ENCODE results near the gene MFSD12. TPM values are rescaled to one million over a fixed set of nuclear protein-coding genes. Genes with fewer than 3 reads are reported as not detected.

Gene MFSD12
- total and polyA plus RNA-seq, 2 donors (not counting 3 experiments of a cell fraction or from before 2014, with no cell fraction given), result 51.7 to 78.9 TPM

DNA sequence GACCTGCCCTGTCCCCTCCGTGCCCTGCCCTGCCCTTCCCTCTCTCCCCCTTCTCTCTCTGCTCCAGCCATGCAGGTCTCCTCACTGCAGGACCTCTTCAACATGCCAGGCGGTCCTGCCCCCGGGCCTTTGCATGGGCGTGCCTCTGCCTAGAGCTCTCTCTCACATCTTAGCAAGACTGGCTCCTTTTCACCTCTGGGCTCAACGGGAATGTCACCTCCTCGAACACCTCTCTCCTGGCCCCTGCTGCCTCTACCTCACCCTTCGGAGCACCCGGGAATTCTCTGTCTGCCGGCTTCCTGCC is 5.6 kb downstream of the MFSD12 start:
- ChIA-PET POLR2A (no interaction called here), CTCF (interaction anchor here (1.0 kb wide), 1 partner anchor 16 kb away, joined by 3 read pairs; no protein-coding TSS in a partner anchor)
- TF ChIP-seq EZH2 (IDR thresholded peaks at IDR 0.05; ENCODE audit: borderline replicate concordance, low read depth, low read length, severe bottlenecking), result no peak
- no peak for TF ChIP-seq POLR2AphosphoS5 (IDR thresholded peaks at IDR 0.05; ENCODE audit: insufficient read depth, low read depth, low read length)
- TF ChIP-seq POLR2A (IDR thresholded peaks at IDR 0.05; ENCODE audit: low read depth, low read length), result no peak
- no peak for TF ChIP-seq JUN (IDR thresholded peaks at IDR 0.05; ENCODE audit: borderline replicate concordance, insufficient read depth, insufficient read length, low read depth)
- no peak for TF ChIP-seq FOS (IDR thresholded peaks at IDR 0.05; ENCODE audit: borderline replicate concordance, insufficient read depth, low read length)
- no peak for TF ChIP-seq CTCF (IDR thresholded peaks at IDR 0.05; ENCODE audit: extremely low read depth in 1 of 2, insufficient read depth in 1 of 2, low read depth in 1 of 2, low read length in 2 of 2)
- no peak for TF ChIP-seq MYC (IDR thresholded peaks at IDR 0.05; ENCODE audit: low read depth, low read length)
- no peak for TF ChIP-seq MAX (IDR thresholded peaks at IDR 0.05; ENCODE audit: insufficient read depth, insufficient read length)
- no peak for TF ChIP-seq GATA2 (IDR thresholded peaks at IDR 0.05; ENCODE audit: insufficient read depth, insufficient read length, low read depth, low read length)
- intact Hi-C loops (cut with micrococcal nuclease), result no loop called here
- H3K4me3 ChIP-seq (replicated peaks in 1 of 3; ENCODE audit: insufficient read depth in 1 of 3, low read depth in 1 of 3, low read length in 3 of 3), result no peak overlapping the region
- H3K27ac ChIP-seq (ENCODE audit: insufficient read depth, low read depth, low read length), result no peak overlapping the region
- peaks cover 35% of the 10 kb centered on the region for H3K79me2 ChIP-seq (ENCODE audit: control insufficient read depth, insufficient read depth, low read length)
- no peaks in the 10 kb centered on the region for H3K9me1 ChIP-seq (replicated peaks; ENCODE audit: control insufficient read depth, extremely low read depth, insufficient read depth, low read length)
- H4K20me1 ChIP-seq (replicated peaks; ENCODE audit: control insufficient read depth, extremely low read depth, insufficient read depth, low read length), result no peaks in the 10 kb centered on the region
- DNase-seq (ENCODE audit: low read depth, low spot score) (no peak), FAIRE-seq (no peak)
- H3K9me3 ChIP-seq (replicated peaks; ENCODE audit: control insufficient read depth, insufficient read depth, low read length), result no peaks in the 10 kb centered on the region
- H3K4me2 ChIP-seq (ENCODE audit: insufficient read depth, low read length), result no peak overlapping the region
- H2AFZ ChIP-seq (ENCODE audit: low read depth, low read length), result no peak overlapping the region
- H3K9ac ChIP-seq (replicated peaks; ENCODE audit: extremely low read depth, insufficient read depth, low read length), result no peak overlapping the region
- no TSS peak for BruUV-seq (replicated peaks)
- dilution Hi-C loops (cut with MboI; ENCODE audit: extremely low pct_ligation_motif_present, low sequenced_read_pairs), result no loop called here
- H3K4me1 ChIP-seq (ENCODE audit: control insufficient read depth, extremely low read depth, insufficient read depth, low read length), result peaks cover 22% of the 10 kb centered on the region
- peaks cover 2 to 5% of the 10 kb centered on the region in 2 experiments for H3K36me3 ChIP-seq (ENCODE audit: control insufficient read depth in 2 of 2, extremely low read depth in 1 of 2, insufficient read depth in 2 of 2, low read length in 2 of 2)
- H3K27me3 ChIP-seq (ENCODE audit: control insufficient read depth in 2 of 2, insufficient read depth in 2 of 2, low read length in 2 of 2), result no peaks in the 10 kb centered on the region

All from endothelial cell of umbilical vein (primary cell).